Rectal smooth muscle tissue (tissue), 1 donor: ENCODE measurements around the gene RARG.
A peak's percentile ranks its signal among the peaks of the same experiment; 100 is the strongest.
"Not testable (repeated sequence)": the region's sequence is repeated elsewhere in the genome, so short reads cannot be mapped to it uniquely, and the experiment has no call there.

Experiments used
- H3K27ac ChIP-seq: one replicate; pipeline ENCODE4 v1.7.0; 2013; ENCODE audit warnings: low read depth, low read length, inconsistent platforms
- H3K27me3 ChIP-seq: one replicate; pipeline ENCODE4 v1.7.0; 2013; ENCODE audit warnings: low read length; ENCODE audit not compliant: control insufficient read depth, insufficient read depth
- H3K36me3 ChIP-seq: one replicate; pipeline ENCODE4 v1.7.0; 2013; ENCODE audit warnings: low read length; ENCODE audit not compliant: control insufficient read depth, insufficient read depth
- H3K4me1 ChIP-seq: one replicate; pipeline ENCODE4 v1.7.0; 2013; ENCODE audit warnings: low read length; ENCODE audit not compliant: control insufficient read depth, insufficient read depth
- H3K4me3 ChIP-seq: one replicate; pipeline ENCODE4 v1.7.0; 2013; ENCODE audit warnings: low read length
- H3K9ac ChIP-seq: one replicate; pipeline ENCODE4 v1.7.0; 2013; ENCODE audit warnings: low read length

Gene RARG

GRCh38 chr12:53208435-53208834, 23.6 kb downstream of the RARG start:
- Histone ChIP-seq H3K27me3 (no peaks in the 10 kb centered on the region), H3K4me1 (peaks cover 6% of the 10 kb centered on the region), H3K27ac (no peak overlapping the region), H3K36me3 (peaks cover 16% of the 10 kb centered on the region), H3K4me3 (no peak overlapping the region), H3K9ac (no peak overlapping the region)

- Histone ChIP-seq H3K4me1 (peaks cover 6% of the 10 kb centered on the region), H3K27me3 (no peaks in the 10 kb centered on the region), H3K4me3 (peak within 1 kb of the TSS; percentile 5), H3K27ac (no peak within 1 kb of the TSS), H3K9ac (no peak within 1 kb of the TSS), H3K36me3 (peaks cover 8% of the 10 kb centered on the region)
These were observed 25.0 kb downstream of the RARG start, which contains the start of gene ITGB7 for GRCh38 chr12:53207042-53207441. Gene ITGB7 (minus strand): TSS chr12:53207251. CDS start chr12:53200443, 6,808 bp downstream.

- peaks cover 6% of the 10 kb centered on the region for H3K4me1 ChIP-seq
- peak overlapping the region; percentile 4 for H3K4me3 ChIP-seq
- H3K36me3 ChIP-seq: peaks cover 1% of the 10 kb centered on the region
- no peaks in the 10 kb centered on the region for H3K27me3 ChIP-seq
- H3K9ac ChIP-seq: no peak overlapping the region
- H3K27ac ChIP-seq: no peak overlapping the region
These were observed 26.1 kb downstream of the RARG start for GRCh38 chr12:53205747-53206419.

GRCh38 chr12:53204351-53204750, 27.7 kb downstream of the RARG start:
- H3K36me3 ChIP-seq: no peaks in the 10 kb centered on the region
- H3K4me1 ChIP-seq: peaks cover 6% of the 10 kb centered on the region

GRCh38 chr12:53202316-53202715, 29.7 kb downstream of the RARG start:
- not testable (repeated sequence) for H3K36me3 ChIP-seq, H3K27me3 ChIP-seq, H3K4me1 ChIP-seq, H3K27ac ChIP-seq, H3K9ac ChIP-seq, H3K4me3 ChIP-seq

More at GRCh38 chr12:53204351-53204750, 27.7 kb downstream of the RARG start:
- H3K27me3 ChIP-seq: no peaks in the 10 kb centered on the region
- H3K27ac ChIP-seq: no peak overlapping the region
- H3K9ac ChIP-seq: no peak overlapping the region
- no peak overlapping the region for H3K4me3 ChIP-seq

GRCh38 chr12:53201639-53202038, 30.4 kb downstream of the RARG start:
- no peak overlapping the region for H3K27ac ChIP-seq
- no peaks in the 10 kb centered on the region for H3K36me3 ChIP-seq
- no peaks in the 10 kb centered on the region for H3K4me1 ChIP-seq
- no peak overlapping the region for H3K9ac ChIP-seq
- no peak overlapping the region for H3K4me3 ChIP-seq
- H3K27me3 ChIP-seq: no peaks in the 10 kb centered on the region

GRCh38 chr12:53201177-53201541, 30.9 kb downstream of the RARG start:
- Histone ChIP-seq H3K27ac (no peak overlapping the region), H3K4me3 (no peak overlapping the region), H3K27me3 (no peaks in the 10 kb centered on the region), H3K9ac (no peak overlapping the region), H3K4me1 (no peaks in the 10 kb centered on the region), H3K36me3 (no peaks in the 10 kb centered on the region)

GRCh38 chr12:53200458-53201176, 31.4 kb downstream of the RARG start:
- Histone ChIP-seq H3K4me1 (no peaks in the 10 kb centered on the region), H3K9ac (no peak overlapping the region), H3K4me3 (no peak overlapping the region), H3K36me3 (no peaks in the 10 kb centered on the region), H3K27me3 (no peaks in the 10 kb centered on the region), H3K27ac (no peak overlapping the region)

- no peak overlapping the region for H3K9ac ChIP-seq
- no peaks in the 10 kb centered on the region for H3K36me3 ChIP-seq
- no peaks in the 10 kb centered on the region for H3K27me3 ChIP-seq
- H3K27ac ChIP-seq: no peak overlapping the region
- no peak overlapping the region for H3K4me3 ChIP-seq
- H3K4me1 ChIP-seq: no peaks in the 10 kb centered on the region
These were observed 31.9 kb downstream of the RARG start for GRCh38 chr12:53200107-53200457.

GRCh38 chr12:53199700-53200099, 32.3 kb downstream of the RARG start:
- Histone ChIP-seq H3K9ac (no peak overlapping the region), H3K36me3 (no peaks in the 10 kb centered on the region), H3K27me3 (no peaks in the 10 kb centered on the region), H3K4me1 (no peaks in the 10 kb centered on the region), H3K27ac (no peak overlapping the region), H3K4me3 (no peak overlapping the region)

- H3K27ac ChIP-seq: no peak overlapping the region
- no peaks in the 10 kb centered on the region for H3K27me3 ChIP-seq
- no peaks in the 10 kb centered on the region for H3K36me3 ChIP-seq
- no peak overlapping the region for H3K9ac ChIP-seq
- no peak overlapping the region for H3K4me3 ChIP-seq
- no peaks in the 10 kb centered on the region for H3K4me1 ChIP-seq
These were observed 33.4 kb downstream of the RARG start for GRCh38 chr12:53198486-53199110.

- Histone ChIP-seq H3K27me3 (no peaks in the 10 kb centered on the region), H3K36me3 (no peaks in the 10 kb centered on the region), H3K9ac (no peak overlapping the region), H3K4me1 (no peaks in the 10 kb centered on the region), H3K4me3 (no peak overlapping the region), H3K27ac (no peak overlapping the region)
These were observed 34.9 kb downstream of the RARG start for GRCh38 chr12:53197011-53197640.
